ENCODE data around the gene RHD. TPM values are rescaled to one million over a fixed set of nuclear protein-coding genes. Genes with fewer than 3 reads are reported as not detected.
A peak's percentile ranks its signal among the peaks of the same experiment; 100 is the strongest.
"Not testable (repeated sequence)": the region's sequence is repeated elsewhere in the genome, so short reads cannot be mapped to it uniquely, and the experiment has no call there.

Gene RHD
- total and polyA plus RNA-seq, 4 donors = 0.31 to 85.4 TPM; not detected in 2

- not testable (repeated sequence) for H3K27ac ChIP-seq (ENCODE audit: low read depth in 1 of 2, low read length in 2 of 2); H3K4me3 ChIP-seq (ENCODE audit: low read depth in 1 of 3, low read length in 3 of 3); DNase-seq (ENCODE audit: low spot score); H3K9me3 ChIP-seq (ENCODE audit: control insufficient read depth in 4 of 4, low read length in 3 of 4); H3K36me3 ChIP-seq (ENCODE audit: control insufficient read depth in 4 of 4, insufficient read depth in 3 of 4, low read depth in 1 of 4, low read length in 3 of 4); H3K4me1 ChIP-seq (ENCODE audit: control insufficient read depth in 4 of 4, insufficient read depth in 4 of 4, low read length in 3 of 4); H3K9ac ChIP-seq (ENCODE audit: low read depth in 1 of 2, low read length in 2 of 2); H3K27me3 ChIP-seq (ENCODE audit: control insufficient read depth in 4 of 4, insufficient read depth in 4 of 4, low read length in 3 of 4)
- WGBS = 83% methylated on average over 9 of the region's 9 CpGs
Measured at GRCh38 chr1:25320314-25320938, 48.1 kb downstream of the RHD start.

DNA sequence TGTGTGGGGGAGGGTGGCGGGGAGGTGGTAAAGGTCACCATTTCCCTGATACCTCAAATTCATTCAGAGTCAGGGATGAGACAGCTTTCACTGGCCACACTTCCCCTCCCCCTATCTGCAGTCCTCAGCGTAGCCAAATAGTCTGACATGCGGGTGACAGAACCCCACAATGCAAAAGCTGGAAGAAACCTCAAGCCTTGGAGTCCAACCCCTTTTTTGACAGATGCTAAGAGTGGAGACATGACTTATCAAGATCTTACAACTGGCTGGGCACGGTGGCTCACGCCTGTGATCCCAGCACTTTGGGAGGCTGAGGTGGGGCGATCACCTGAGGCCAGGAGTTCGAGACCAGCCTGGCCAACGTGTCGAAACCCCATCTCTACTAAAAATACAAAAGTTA is 49.8 kb downstream of the RHD start:
- 95% methylated on average over 8 of the region's 9 CpGs for WGBS
- not testable (repeated sequence) for H3K9me3 ChIP-seq (ENCODE audit: control insufficient read depth in 4 of 4, low read length in 3 of 4); H3K27me3 ChIP-seq (ENCODE audit: control insufficient read depth in 4 of 4, insufficient read depth in 4 of 4, low read length in 3 of 4); H3K27ac ChIP-seq (ENCODE audit: low read depth in 1 of 2, low read length in 2 of 2); H3K4me3 ChIP-seq (ENCODE audit: low read depth in 1 of 3, low read length in 3 of 3); DNase-seq (ENCODE audit: low spot score); H3K4me1 ChIP-seq (ENCODE audit: control insufficient read depth in 4 of 4, insufficient read depth in 4 of 4, low read length in 3 of 4); H3K36me3 ChIP-seq (ENCODE audit: control insufficient read depth in 4 of 4, insufficient read depth in 3 of 4, low read depth in 1 of 4, low read length in 3 of 4); H3K9ac ChIP-seq (ENCODE audit: low read depth in 1 of 2, low read length in 2 of 2)

DNA sequence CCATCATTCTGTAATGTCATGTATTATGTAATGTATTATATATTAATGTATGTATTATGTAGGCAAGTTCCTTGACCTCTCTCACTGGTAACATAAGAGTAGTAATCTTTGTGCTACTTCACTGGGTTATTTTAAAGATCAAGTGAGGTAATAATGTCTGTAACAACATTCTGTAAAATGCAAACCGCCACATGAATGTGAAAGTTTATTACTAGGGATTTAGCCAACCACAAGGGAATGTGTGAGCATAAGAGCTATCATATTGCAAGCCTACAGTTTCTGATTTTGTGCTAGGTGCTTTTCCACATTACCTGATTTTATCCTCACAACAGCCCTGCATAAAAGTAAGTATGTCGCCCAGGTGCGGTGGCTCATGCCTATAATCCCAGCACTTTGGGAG is 52.1 kb downstream of the RHD start:
- H3K9me3 ChIP-seq (ENCODE audit: control insufficient read depth in 4 of 4, low read length in 3 of 4); H3K9ac ChIP-seq (ENCODE audit: low read depth in 1 of 2, low read length in 2 of 2); H3K27ac ChIP-seq (ENCODE audit: low read depth in 1 of 2, low read length in 2 of 2); H3K27me3 ChIP-seq (ENCODE audit: control insufficient read depth in 4 of 4, insufficient read depth in 4 of 4, low read length in 3 of 4); DNase-seq (ENCODE audit: low spot score); H3K4me3 ChIP-seq (ENCODE audit: low read depth in 1 of 3, low read length in 3 of 3); H3K4me1 ChIP-seq (ENCODE audit: control insufficient read depth in 4 of 4, insufficient read depth in 4 of 4, low read length in 3 of 4); H3K36me3 ChIP-seq (ENCODE audit: control insufficient read depth in 4 of 4, insufficient read depth in 3 of 4, low read depth in 1 of 4, low read length in 3 of 4): not testable (repeated sequence)
- WGBS = 99% methylated on average over 3 of the region's 3 CpGs

- H3K9me3 ChIP-seq (ENCODE audit: control insufficient read depth in 4 of 4, low read length in 3 of 4); H3K4me1 ChIP-seq (ENCODE audit: control insufficient read depth in 4 of 4, insufficient read depth in 4 of 4, low read length in 3 of 4); H3K9ac ChIP-seq (ENCODE audit: low read depth in 1 of 2, low read length in 2 of 2); DNase-seq (ENCODE audit: low spot score); H3K27me3 ChIP-seq (ENCODE audit: control insufficient read depth in 4 of 4, insufficient read depth in 4 of 4, low read length in 3 of 4); H3K27ac ChIP-seq (ENCODE audit: low read depth in 1 of 2, low read length in 2 of 2); H3K36me3 ChIP-seq (ENCODE audit: control insufficient read depth in 4 of 4, insufficient read depth in 3 of 4, low read depth in 1 of 4, low read length in 3 of 4); H3K4me3 ChIP-seq (ENCODE audit: low read depth in 1 of 3, low read length in 3 of 3): not testable (repeated sequence)
- WGBS = no CpG with 5 or more reads among the region's 17 CpGs
Measured at GRCh38 chr1:25327864-25328790, 55.8 kb downstream of the RHD start.

DNA sequence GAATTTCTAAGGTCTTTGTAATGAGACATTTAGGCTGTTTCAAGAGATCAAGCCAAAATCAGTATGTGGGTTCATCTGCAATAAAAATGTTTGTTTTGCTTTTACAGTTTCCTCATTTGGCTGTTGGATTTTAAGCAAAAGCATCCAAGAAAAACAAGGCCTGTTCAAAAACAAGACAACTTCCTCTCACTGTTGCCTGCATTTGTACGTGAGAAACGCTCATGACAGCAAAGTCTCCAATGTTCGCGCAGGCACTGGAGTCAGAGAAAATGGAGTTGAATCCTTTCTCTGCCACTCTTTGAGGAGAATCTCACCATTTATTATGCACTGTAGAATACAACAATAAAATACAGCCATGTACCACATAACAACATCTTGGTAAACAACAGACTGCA is 56.5 kb downstream of the RHD start:
- H3K27me3 ChIP-seq (ENCODE audit: control insufficient read depth in 4 of 4, insufficient read depth in 4 of 4, low read length in 3 of 4); H3K36me3 ChIP-seq (ENCODE audit: control insufficient read depth in 4 of 4, insufficient read depth in 3 of 4, low read depth in 1 of 4, low read length in 3 of 4); H3K9me3 ChIP-seq (ENCODE audit: control insufficient read depth in 4 of 4, low read length in 3 of 4); H3K9ac ChIP-seq (ENCODE audit: low read depth in 1 of 2, low read length in 2 of 2); H3K4me3 ChIP-seq (ENCODE audit: low read depth in 1 of 3, low read length in 3 of 3); H3K4me1 ChIP-seq (ENCODE audit: control insufficient read depth in 4 of 4, insufficient read depth in 4 of 4, low read length in 3 of 4); DNase-seq (ENCODE audit: low spot score); H3K27ac ChIP-seq (ENCODE audit: low read depth in 1 of 2, low read length in 2 of 2): not testable (repeated sequence)
- 61% methylated on average over 4 of the region's 4 CpGs for WGBS

DNA sequence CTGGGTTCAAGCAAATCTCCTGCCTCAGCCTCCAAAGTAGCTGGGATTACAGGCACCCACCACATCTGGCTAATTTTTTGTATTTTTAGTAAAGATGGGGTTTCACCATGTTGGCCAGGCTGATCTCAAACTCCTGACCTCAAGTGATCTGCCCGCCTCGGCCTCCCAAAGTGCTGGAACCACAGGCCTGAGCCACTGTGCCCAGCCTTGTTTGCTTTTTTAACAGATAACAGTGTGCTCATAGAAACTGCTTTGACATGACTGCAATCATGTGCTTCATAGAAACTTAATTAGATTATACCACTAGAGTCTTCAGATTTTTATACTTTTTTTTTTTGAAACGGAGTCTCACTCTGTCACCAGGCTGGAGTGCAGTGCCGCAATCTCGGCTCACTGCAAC is 57.0 kb downstream of the RHD start:
- H3K36me3 ChIP-seq (ENCODE audit: control insufficient read depth in 4 of 4, insufficient read depth in 3 of 4, low read depth in 1 of 4, low read length in 3 of 4); H3K4me3 ChIP-seq (ENCODE audit: low read depth in 1 of 3, low read length in 3 of 3); H3K9me3 ChIP-seq (ENCODE audit: control insufficient read depth in 4 of 4, low read length in 3 of 4); H3K4me1 ChIP-seq (ENCODE audit: control insufficient read depth in 4 of 4, insufficient read depth in 4 of 4, low read length in 3 of 4); DNase-seq (ENCODE audit: low spot score); H3K27ac ChIP-seq (ENCODE audit: low read depth in 1 of 2, low read length in 2 of 2); H3K9ac ChIP-seq (ENCODE audit: low read depth in 1 of 2, low read length in 2 of 2); H3K27me3 ChIP-seq (ENCODE audit: control insufficient read depth in 4 of 4, insufficient read depth in 4 of 4, low read length in 3 of 4): not testable (repeated sequence)
- 72% methylated on average over 5 of the region's 5 CpGs for WGBS

DNA sequence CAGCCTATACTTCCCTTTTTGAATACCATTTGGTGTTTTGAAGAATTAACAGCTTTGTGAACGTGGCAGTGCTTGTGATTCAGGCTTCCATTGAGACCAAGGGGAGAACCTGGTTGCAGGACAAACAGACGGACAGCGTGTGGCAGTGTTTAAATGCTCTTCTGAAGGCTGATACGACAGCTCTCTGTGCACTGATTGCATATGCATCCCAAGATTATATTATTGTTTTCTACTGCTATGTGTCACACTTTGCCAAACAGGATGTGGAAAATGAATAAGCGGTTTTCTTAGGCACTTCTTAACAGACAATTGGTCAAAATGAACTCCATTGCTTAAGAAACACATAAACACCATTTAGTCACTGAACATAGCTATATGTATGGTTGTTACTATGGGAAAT is 57.6 kb downstream of the RHD start:
- not testable (repeated sequence) for H3K36me3 ChIP-seq (ENCODE audit: control insufficient read depth in 4 of 4, insufficient read depth in 3 of 4, low read depth in 1 of 4, low read length in 3 of 4); DNase-seq (ENCODE audit: low spot score); H3K9me3 ChIP-seq (ENCODE audit: control insufficient read depth in 4 of 4, low read length in 3 of 4); H3K4me3 ChIP-seq (ENCODE audit: low read depth in 1 of 3, low read length in 3 of 3); H3K27me3 ChIP-seq (ENCODE audit: control insufficient read depth in 4 of 4, insufficient read depth in 4 of 4, low read length in 3 of 4); H3K27ac ChIP-seq (ENCODE audit: low read depth in 1 of 2, low read length in 2 of 2); H3K4me1 ChIP-seq (ENCODE audit: control insufficient read depth in 4 of 4, insufficient read depth in 4 of 4, low read length in 3 of 4); H3K9ac ChIP-seq (ENCODE audit: low read depth in 1 of 2, low read length in 2 of 2)
- WGBS = 49% methylated on average over 5 of the region's 5 CpGs

DNA sequence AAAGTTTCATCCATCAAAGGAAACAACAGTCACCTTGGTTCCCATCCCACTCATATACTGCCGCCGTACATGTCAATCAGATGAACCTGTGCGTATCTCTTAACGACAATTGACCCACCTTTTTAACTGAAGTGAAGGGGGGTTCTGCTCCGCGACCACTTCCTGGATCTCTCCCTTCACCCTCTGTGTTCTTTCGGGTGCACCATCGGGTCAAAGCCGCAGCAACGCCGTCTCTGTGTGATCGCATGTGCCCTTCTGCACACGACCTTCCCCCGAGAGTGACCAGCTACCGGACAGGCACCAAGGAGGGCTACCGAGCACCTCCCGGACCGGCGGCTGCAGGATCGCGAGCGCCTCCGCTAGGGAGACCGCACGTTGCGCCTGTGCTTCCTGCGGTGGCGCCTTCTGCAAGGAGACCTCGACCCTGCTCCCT is 64.6 kb downstream of the RHD start:
- peaks cover 3 to 12% (median 8%) of the 10 kb centered on the region in 4 donors for H3K4me1 ChIP-seq (ENCODE audit: control insufficient read depth in 4 of 4, insufficient read depth in 4 of 4, low read length in 3 of 4)
- H3K4me3 ChIP-seq (ENCODE audit: low read depth in 1 of 3, low read length in 3 of 3) = peak overlapping the region; percentile 50 to 95 (median 79)
- under 1% methylated on average over 26 of the region's 29 CpGs for WGBS
- H3K27me3 ChIP-seq (ENCODE audit: control insufficient read depth in 4 of 4, insufficient read depth in 4 of 4, low read length in 3 of 4); DNase-seq (ENCODE audit: low spot score); H3K36me3 ChIP-seq (ENCODE audit: control insufficient read depth in 4 of 4, insufficient read depth in 3 of 4, low read depth in 1 of 4, low read length in 3 of 4); H3K9me3 ChIP-seq (ENCODE audit: control insufficient read depth in 4 of 4, low read length in 3 of 4): not testable (repeated sequence)
- peak overlapping the region; percentile 41 to 61 for H3K27ac ChIP-seq (ENCODE audit: low read depth in 1 of 2, low read length in 2 of 2)
- H3K9ac ChIP-seq (ENCODE audit: low read depth in 1 of 2, low read length in 2 of 2) = peak overlapping the region in 1 of 2 donors; percentile 83
